ENCODE data around the gene IPO13.

IPO13 gene

GRCh38 chr1:43976890-43977289 is 30.1 kb downstream of the IPO13 start:
- Mint-ChIP-seq H3K27ac (no peak overlapping the region), H3K4me1 (peaks cover 56% of the 10 kb centered on the region), H3K9me3 (no peaks in the 10 kb centered on the region), H3K27me3 (peaks cover 11% of the 10 kb centered on the region), H3K36me3 (peaks cover 36% of the 10 kb centered on the region), H3K4me3 (peak overlapping the region; percentile 75)
- DNase-seq, result no peak
- CTCF ChIA-PET, result interaction anchor here (1.2 kb wide), 1 partner anchor 31 kb away, joined by 4 read pairs; no protein-coding TSS in a partner anchor

DNA sequence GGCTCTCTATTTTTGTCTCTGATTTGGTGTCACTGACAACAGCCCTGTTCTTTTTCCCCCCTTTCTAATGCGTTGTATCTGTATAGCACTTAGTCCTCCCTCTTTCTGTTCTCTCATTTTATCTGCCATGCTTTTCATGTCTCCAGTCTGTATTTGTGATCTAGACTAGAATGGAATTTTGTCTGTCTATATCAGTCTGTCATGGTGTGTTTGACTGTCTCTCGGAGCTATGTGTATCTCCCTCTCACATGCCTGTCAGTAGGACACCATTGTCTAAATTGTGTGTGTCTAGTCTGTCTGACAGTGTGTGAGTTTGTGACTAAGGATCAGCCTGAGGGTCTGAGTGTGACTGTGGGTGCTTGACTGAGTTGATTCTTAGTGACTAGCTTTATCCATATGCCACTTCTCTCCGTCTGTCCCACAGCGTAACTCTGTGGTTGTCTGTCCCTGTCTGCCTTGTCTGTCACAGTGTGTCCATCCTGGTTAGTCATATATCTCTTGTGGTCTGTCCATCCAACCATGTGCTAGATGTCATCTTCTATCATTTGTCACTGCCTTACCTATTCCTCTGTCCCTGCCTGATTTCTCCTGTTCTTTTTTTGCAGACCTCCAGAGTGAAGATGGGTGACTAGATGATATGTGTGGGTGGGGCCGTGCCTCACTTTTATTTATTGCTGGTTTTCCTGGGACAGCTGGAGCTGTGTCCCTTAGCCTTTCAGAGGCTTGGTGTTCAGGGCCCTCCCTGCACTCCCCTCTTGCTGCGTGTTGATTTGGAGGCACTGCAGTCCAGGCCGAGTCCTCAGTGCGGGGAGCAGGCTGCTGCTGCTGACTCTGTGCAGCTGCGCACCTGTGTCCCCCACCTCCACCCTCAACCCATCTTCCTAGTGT is 30.9 kb downstream of the IPO13 start:
- Mint-ChIP-seq H3K4me3 (peak overlapping the region; percentile 75), H3K27me3 (peaks cover 11% of the 10 kb centered on the region), H3K27ac (no peak overlapping the region), H3K36me3 (peaks cover 36% of the 10 kb centered on the region), H3K9me3 (no peaks in the 10 kb centered on the region), H3K4me1 (peaks cover 56% of the 10 kb centered on the region)
- CTCF ChIA-PET, result interaction anchor here (1.0 to 1.2 kb wide), 2 partner anchors 29 to 32 kb away, joined by 3 to 4 read pairs; no protein-coding TSS in a partner anchor
- no peak for DNase-seq

GRCh38 chr1:43978264-43978550 is 31.5 kb downstream of the IPO13 start:
- Mint-ChIP-seq H3K27me3 (peaks cover 11% of the 10 kb centered on the region), H3K4me3 (peak overlapping the region; percentile 75), H3K27ac (no peak overlapping the region), H3K4me1 (peaks cover 54% of the 10 kb centered on the region), H3K36me3 (peaks cover 31% of the 10 kb centered on the region), H3K9me3 (no peaks in the 10 kb centered on the region)
- CTCF ChIA-PET, result interaction anchor here (1.0 to 1.2 kb wide), 2 partner anchors 28 to 32 kb away, joined by 3 to 4 read pairs; no protein-coding TSS in a partner anchor
- DNase-seq, result no peak

DNA sequence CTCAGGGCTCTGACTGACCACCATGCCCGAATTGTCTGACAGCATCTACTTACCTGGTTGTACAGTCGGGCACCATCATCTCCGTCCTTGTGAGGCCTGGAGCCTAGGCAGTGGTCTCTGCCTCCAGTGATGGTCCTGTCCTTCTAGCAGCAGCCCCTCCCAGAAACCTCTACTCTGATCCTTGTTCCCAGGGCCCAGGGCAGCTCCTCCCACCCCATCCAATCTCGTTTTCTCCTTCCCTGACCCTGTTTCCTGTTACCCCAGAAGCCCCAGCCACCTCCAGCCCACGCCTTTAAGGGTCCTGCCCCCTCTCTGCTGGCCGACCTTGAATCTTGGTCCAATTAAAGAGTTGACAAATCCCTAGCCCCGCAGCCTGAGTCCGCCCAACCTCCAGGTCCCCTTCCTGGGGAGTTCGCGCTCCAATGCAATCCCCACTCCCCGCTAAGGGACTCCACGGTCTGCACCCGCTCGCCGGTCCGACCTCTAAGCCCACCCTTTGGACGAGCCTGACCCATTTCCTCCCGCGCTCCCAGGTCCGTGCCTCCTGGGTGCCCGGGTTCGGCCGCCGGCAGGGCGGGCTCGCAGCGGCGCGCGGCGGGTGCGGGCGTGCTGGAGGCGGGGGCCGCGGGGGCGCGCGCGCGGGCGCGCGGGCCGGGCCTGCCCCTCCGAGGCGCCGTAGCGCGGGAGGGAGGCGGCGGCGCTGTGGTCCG is 32.0 kb downstream of the IPO13 start, which contains the start of gene B4GALT2:
Gene B4GALT2, plus strand, starts transcription at position 660 of the 710 bp plus-strand sequence. CDS start 1,951 bp downstream, outside the sequence.
- peaks cover 49% of the 10 kb centered on the region for H3K4me1 Mint-ChIP-seq

GRCh38 chr1:43979261-43979527 is 32.4 kb downstream of the IPO13 start:
- Mint-ChIP-seq H3K4me3 (no peak overlapping the region), H3K27me3 (peaks cover 11% of the 10 kb centered on the region), H3K9me3 (no peaks in the 10 kb centered on the region), H3K36me3 (peaks cover 27% of the 10 kb centered on the region), H3K4me1 (peaks cover 44% of the 10 kb centered on the region), H3K27ac (no peak overlapping the region)
- CTCF ChIA-PET, result no interaction called here
- no peak for DNase-seq

More for the DNA sequence above, 32.0 kb downstream of the IPO13 start, which contains the start of gene B4GALT2:
- peak within 1 kb of the TSS; percentile 42 for H3K27ac Mint-ChIP-seq
- peak within 1 kb of the TSS; percentile 84 for H3K4me3 Mint-ChIP-seq
- H3K27me3 Mint-ChIP-seq, result peaks cover 11% of the 10 kb centered on the region
- CTCF ChIA-PET, result interaction anchor here (1.0 kb wide), 1 partner anchor 28 kb away, joined by 3 read pairs; no protein-coding TSS in a partner anchor
- peaks cover 27% of the 10 kb centered on the region for H3K36me3 Mint-ChIP-seq
- peak; percentile 58 for DNase-seq
- H3K9me3 Mint-ChIP-seq, result no peaks in the 10 kb centered on the region

DNA sequence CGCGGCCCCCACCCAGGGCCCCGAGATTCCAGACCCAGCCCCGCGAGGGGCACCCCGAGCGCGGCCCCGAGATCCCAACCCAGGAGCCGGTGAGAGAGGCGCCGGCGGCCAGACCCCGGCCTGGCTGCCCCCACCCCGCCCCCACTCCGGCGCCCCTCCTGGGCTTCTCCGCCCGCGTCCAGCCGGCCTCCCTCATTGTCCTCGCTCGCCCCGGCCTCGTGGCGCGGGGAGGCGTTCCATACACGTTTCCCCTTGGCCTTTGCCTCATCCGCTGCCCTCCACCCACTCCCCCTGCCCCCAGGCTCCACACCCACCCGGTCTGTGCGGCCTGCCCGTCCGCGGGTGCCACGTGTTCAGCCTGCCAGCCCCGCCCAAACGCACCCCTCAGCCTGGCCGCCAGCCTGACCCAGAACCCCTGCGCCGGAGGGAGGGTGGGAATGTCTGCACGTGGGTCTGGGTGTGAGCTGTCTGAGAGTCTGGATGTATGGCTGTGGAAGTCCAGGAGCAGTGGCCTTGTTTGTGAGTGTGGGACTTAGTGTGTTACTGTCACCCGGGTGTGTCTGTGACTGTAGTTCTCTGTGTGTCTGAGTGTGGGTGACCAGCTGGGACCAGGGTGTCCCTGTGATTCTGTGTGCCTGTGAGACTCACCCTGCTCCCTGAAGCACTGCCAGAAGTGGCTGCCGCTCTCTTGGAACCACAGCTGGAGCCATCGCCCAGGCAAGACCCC is 32.9 kb downstream of the IPO13 start:
- Mint-ChIP-seq H3K36me3 (peaks cover 27% of the 10 kb centered on the region), H3K27me3 (peaks cover 11% of the 10 kb centered on the region), H3K27ac (no peak overlapping the region), H3K4me1 (peaks cover 42% of the 10 kb centered on the region), H3K9me3 (no peaks in the 10 kb centered on the region), H3K4me3 (peak overlapping the region; percentile 84)
- DNase-seq, result peak; percentile 48
- CTCF ChIA-PET, result interaction anchor here (1.0 kb wide), 1 partner anchor 26 kb away, joined by 3 read pairs; no protein-coding TSS in a partner anchor

DNA sequence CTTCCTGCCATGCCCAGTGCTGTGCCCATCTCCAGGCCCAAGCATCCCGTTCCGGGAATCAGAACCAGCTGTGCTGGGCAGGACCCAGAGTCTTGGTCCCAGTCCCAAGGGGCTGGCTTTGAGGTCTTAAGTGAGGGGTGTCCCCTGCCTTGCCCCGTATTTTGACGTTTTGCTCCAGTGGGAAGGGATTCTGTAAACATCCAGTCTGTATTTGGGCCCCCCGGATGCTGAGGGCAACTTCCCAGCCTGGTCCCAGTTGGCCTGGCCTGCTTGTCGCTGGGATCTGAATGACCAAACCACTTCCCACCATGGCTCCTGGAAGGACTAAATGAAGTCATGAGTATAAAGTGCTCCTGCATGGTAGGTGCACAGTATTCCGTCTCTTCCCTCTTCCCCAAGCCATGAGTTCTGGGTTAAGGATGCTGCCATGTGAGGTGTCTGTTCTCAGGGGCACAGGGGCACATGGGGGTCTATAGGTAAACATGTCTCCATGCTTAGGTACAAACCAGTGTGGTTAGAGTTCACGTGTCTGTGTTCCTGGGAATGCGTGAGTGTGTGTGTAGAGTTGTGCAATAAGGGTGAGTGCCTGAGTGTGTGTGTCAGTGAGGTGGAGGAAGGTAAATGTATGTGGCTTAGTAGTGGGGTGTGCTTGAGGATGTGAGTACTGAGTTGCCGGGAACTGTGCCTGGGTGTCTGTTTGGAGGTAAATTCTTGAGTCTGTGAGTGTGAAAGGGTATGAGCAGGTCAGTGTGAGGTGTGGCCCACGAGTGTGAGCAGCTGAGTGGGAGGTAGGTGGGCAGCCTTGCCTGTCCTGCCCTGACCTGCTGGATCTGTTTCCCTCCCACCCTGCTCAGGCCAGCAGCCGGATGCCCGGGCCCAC is 33.7 kb downstream of the IPO13 start:
- H3K27ac Mint-ChIP-seq, result no peak overlapping the region
- DNase-seq, result no peak
- H3K4me1 Mint-ChIP-seq, result peaks cover 42% of the 10 kb centered on the region
- peaks cover 11% of the 10 kb centered on the region for H3K27me3 Mint-ChIP-seq
- no peaks in the 10 kb centered on the region for H3K9me3 Mint-ChIP-seq
- peak overlapping the region; percentile 84 for H3K4me3 Mint-ChIP-seq
- CTCF ChIA-PET, result interaction anchor here (1.0 kb wide), 1 partner anchor 25 kb away, joined by 3 read pairs; no protein-coding TSS in a partner anchor
- peaks cover 27% of the 10 kb centered on the region for H3K36me3 Mint-ChIP-seq

DNA sequence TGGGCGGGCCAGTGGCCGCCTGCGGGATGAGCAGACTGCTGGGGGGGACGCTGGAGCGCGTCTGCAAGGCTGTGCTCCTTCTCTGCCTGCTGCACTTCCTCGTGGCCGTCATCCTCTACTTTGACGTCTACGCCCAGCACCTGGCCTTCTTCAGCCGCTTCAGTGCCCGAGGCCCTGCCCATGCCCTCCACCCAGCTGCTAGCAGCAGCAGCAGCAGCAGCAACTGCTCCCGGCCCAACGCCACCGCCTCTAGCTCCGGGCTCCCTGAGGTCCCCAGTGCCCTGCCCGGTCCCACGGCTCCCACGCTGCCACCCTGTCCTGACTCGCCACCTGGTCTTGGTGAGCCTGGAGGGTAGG is 34.4 kb downstream of the IPO13 start:
- H3K27me3 Mint-ChIP-seq, result peaks cover 11% of the 10 kb centered on the region

GRCh38 chr1:43981636-43982035 is 34.9 kb downstream of the IPO13 start:
- Mint-ChIP-seq H3K36me3 (peaks cover 17% of the 10 kb centered on the region), H3K4me1 (peaks cover 32% of the 10 kb centered on the region), H3K27me3 (peaks cover 11% of the 10 kb centered on the region), H3K27ac (no peak overlapping the region), H3K4me3 (no peak overlapping the region), H3K9me3 (no peaks in the 10 kb centered on the region)
- CTCF ChIA-PET, result no interaction called here
- no peak for DNase-seq

More for the DNA sequence above, 34.4 kb downstream of the IPO13 start:
- Mint-ChIP-seq H3K4me3 (no peak overlapping the region), H3K27ac (no peak overlapping the region), H3K9me3 (no peaks in the 10 kb centered on the region), H3K4me1 (peaks cover 37% of the 10 kb centered on the region), H3K36me3 (peaks cover 22% of the 10 kb centered on the region)
- CTCF ChIA-PET, result no interaction called here
- no peak for DNase-seq

- CTCF ChIA-PET, result no interaction called here
- Mint-ChIP-seq H3K4me3 (no peak overlapping the region), H3K27ac (no peak overlapping the region), H3K9me3 (no peaks in the 10 kb centered on the region), H3K27me3 (peaks cover 11% of the 10 kb centered on the region), H3K4me1 (peaks cover 26% of the 10 kb centered on the region), H3K36me3 (peaks cover 11% of the 10 kb centered on the region)
- no peak for DNase-seq
Measured at GRCh38 chr1:43982241-43982640, 35.5 kb downstream of the IPO13 start.

- Mint-ChIP-seq H3K27me3 (peaks cover 11% of the 10 kb centered on the region), H3K4me1 (peaks cover 20% of the 10 kb centered on the region), H3K27ac (no peak overlapping the region), H3K36me3 (peaks cover 6% of the 10 kb centered on the region), H3K4me3 (no peak overlapping the region), H3K9me3 (no peaks in the 10 kb centered on the region)
- DNase-seq, result no peak
- CTCF ChIA-PET, result no interaction called here
Measured at GRCh38 chr1:43982808-43983207, 36.1 kb downstream of the IPO13 start.

- Mint-ChIP-seq H3K4me3 (no peak overlapping the region), H3K27me3 (peaks cover 11% of the 10 kb centered on the region), H3K36me3 (peaks cover 1% of the 10 kb centered on the region), H3K27ac (no peak overlapping the region), H3K9me3 (no peaks in the 10 kb centered on the region), H3K4me1 (peaks cover 15% of the 10 kb centered on the region)
- CTCF ChIA-PET, result no interaction called here
- DNase-seq, result no peak
Measured at GRCh38 chr1:43983253-43983899, 36.6 kb downstream of the IPO13 start.

GRCh38 chr1:43984855-43985254 is 38.1 kb downstream of the IPO13 start:
- H3K4me1 Mint-ChIP-seq, result peaks cover 8% of the 10 kb centered on the region

More at GRCh38 chr1:43984855-43985254, 38.1 kb downstream of the IPO13 start:
- Mint-ChIP-seq H3K27me3 (peaks cover 3% of the 10 kb centered on the region), H3K9me3 (no peaks in the 10 kb centered on the region), H3K4me3 (no peak overlapping the region), H3K27ac (no peak overlapping the region), H3K36me3 (peaks cover under 1% of the 10 kb centered on the region)
- no peak for DNase-seq
- CTCF ChIA-PET, result interaction anchor here (0.6 kb wide), 1 partner anchor 586 kb away, joined by 3 read pairs; no protein-coding TSS in a partner anchor
